ENCODE measurements around the gene ARL5C.

The ARL5C gene

GRCh38 chr17:39167476-39167875 is 1.5 kb upstream of the ARL5C start:
- DNase-seq (ENCODE audit: low read depth in 3 of 3) = no peak

GRCh38 chr17:39166437-39167335 is 725 bp upstream of the ARL5C start:
- no peak for DNase-seq (ENCODE audit: low read depth in 3 of 3)

GRCh38 chr17:39165178-39165840 is 652 bp downstream of the ARL5C start:
- no peak for DNase-seq (ENCODE audit: low read depth in 3 of 3)

- peak; percentile 49 to 77 (median 55) for DNase-seq (ENCODE audit: low read depth in 3 of 3)
Measured at GRCh38 chr17:39164675-39165143, 1.3 kb downstream of the ARL5C start.

- no peak for DNase-seq (ENCODE audit: low read depth in 3 of 3)
Measured at GRCh38 chr17:39161962-39162361, 4.0 kb downstream of the ARL5C start.

- DNase-seq (ENCODE audit: low read depth in 3 of 3) = no peak
Measured at GRCh38 chr17:39158623-39159022, 7.3 kb downstream of the ARL5C start.

- DNase-seq (ENCODE audit: low read depth in 3 of 3) = no peak
Measured at GRCh38 chr17:39156491-39156890, 9.5 kb downstream of the ARL5C start.

GRCh38 chr17:39155654-39156053 is 10.3 kb downstream of the ARL5C start:
- DNase-seq (ENCODE audit: low read depth in 3 of 3) = no peak

GRCh38 chr17:39153599-39154051 is 12.3 kb downstream of the ARL5C start:
- peak; percentile 82 to 96 (median 85) for DNase-seq (ENCODE audit: low read depth in 3 of 3)

- peak in 1 of 3 donors; percentile 20 for DNase-seq (ENCODE audit: low read depth in 3 of 3)
Measured at GRCh38 chr17:39151943-39152818, 13.8 kb downstream of the ARL5C start.

GRCh38 chr17:39151150-39151942 is 14.6 kb downstream of the ARL5C start, which contains the start of gene PLXDC1:
Gene PLXDC1, minus strand, starts transcription at chr17:39151637. Its CDS starts 200 bp downstream, at chr17:39151437.
- peak in 1 of 3 donors; percentile 13 for DNase-seq (ENCODE audit: low read depth in 3 of 3)

- no peak for DNase-seq (ENCODE audit: low read depth in 3 of 3)
Measured at GRCh38 chr17:39150795-39151149, 15.2 kb downstream of the ARL5C start.

- DNase-seq (ENCODE audit: low read depth in 3 of 3) = no peak
Measured at GRCh38 chr17:39150104-39150634, 15.8 kb downstream of the ARL5C start.

- DNase-seq (ENCODE audit: low read depth in 3 of 3) = no peak
Measured at GRCh38 chr17:39147221-39148185, 18.5 kb downstream of the ARL5C start.

GRCh38 chr17:39146273-39146672 is 19.7 kb downstream of the ARL5C start:
- no peak for DNase-seq (ENCODE audit: low read depth in 3 of 3)

GRCh38 chr17:39145143-39145542 is 20.8 kb downstream of the ARL5C start:
- no peak for DNase-seq (ENCODE audit: low read depth in 3 of 3)

GRCh38 chr17:39144416-39144840 is 21.5 kb downstream of the ARL5C start:
- no peak for DNase-seq (ENCODE audit: low read depth in 3 of 3)

GRCh38 chr17:39143552-39144093 is 22.3 kb downstream of the ARL5C start:
- DNase-seq (ENCODE audit: low read depth in 3 of 3) = no peak
